H1 (cell line): ENCODE results near the gene TTC5. TPM values are rescaled to one million over a fixed set of nuclear protein-coding genes. Genes with fewer than 3 reads are reported as not detected.
"Not testable (repeated sequence)": the region's sequence is repeated elsewhere in the genome, so short reads cannot be mapped to it uniquely, and the experiment has no call there.

ENCODE experiments used
- CTCF ChIA-PET: fragments of 300-600 bp; sonication (Branson Sonifier 250); formaldehyde crosslinking; loops from one replicate; lab custom pipeline; 2021; ENCODE audit not compliant: partially characterized antibody; lab: Charles Lee
- POLR2A ChIA-PET: fragments of 300-600 bp; sonication (Branson Sonifier 250); formaldehyde crosslinking; loops from one replicate; lab custom pipeline; 2021; ENCODE audit warnings: inconsistent platforms; ENCODE audit not compliant: partially characterized antibody; lab: Charles Lee
- DNase-seq, 2 experiments: peaks; one replicate each; pipeline versions ENCODE4 v3.0.0 to v3.0.0-alpha.2; 2010 to 2022; ENCODE audit warnings: low spot score in 2 of 2, low read depth in 1 of 2, mixed read lengths in 1 of 2
- FAIRE-seq: peaks from 2 replicates; lab custom pipeline; 2011; peaks lifted over from hg19 to GRCh38; lab: Jason Lieb, UNC
- H2AFZ ChIP-seq: 2 replicates; pipeline ENCODE4 v1.8.1; 2012; ENCODE audit warnings: low read length, inconsistent platforms
- H2AK5ac ChIP-seq: 2 replicates; pipeline ENCODE4 v1.6.1; 2013; ENCODE audit warnings: low read depth, low read length
- H2BK120ac ChIP-seq: replicated peaks from 2 replicates; pipeline ENCODE3; 2013; ENCODE audit warnings: low read depth, low read length, inconsistent platforms
- H2BK12ac ChIP-seq: 2 replicates; pipeline ENCODE4 v1.6.1; 2013; ENCODE audit warnings: low read depth, low read length
- H2BK15ac ChIP-seq: 2 replicates; pipeline ENCODE4 v1.6.1; 2013; ENCODE audit warnings: low read length
- H2BK20ac ChIP-seq: 2 replicates; pipeline ENCODE4 v1.6.1; 2013; ENCODE audit warnings: low read length
- H2BK5ac ChIP-seq: 2 replicates; pipeline ENCODE4 v1.6.1; 2013; ENCODE audit warnings: low read depth, low read length
- H3K14ac ChIP-seq: 2 replicates; pipeline ENCODE4 v1.6.1; 2013; ENCODE audit warnings: inconsistent platforms; ENCODE audit not compliant: insufficient read length
- H3K18ac ChIP-seq: 2 replicates; pipeline ENCODE4 v1.6.1; 2013; ENCODE audit warnings: low read length; ENCODE audit errors: extremely low read depth
- H3K23ac ChIP-seq: 2 replicates; pipeline ENCODE4 v1.6.1; 2013; ENCODE audit warnings: inconsistent platforms; ENCODE audit not compliant: insufficient read length
- H3K23me2 ChIP-seq: 2 replicates; pipeline ENCODE4 v1.6.1; 2013; ENCODE audit warnings: low read depth, low read length
- H3K27ac ChIP-seq: 2 replicates; pipeline ENCODE4 v1.6.1; 2011; ENCODE audit warnings: low read depth, low read length, inconsistent platforms
- H3K27me3 ChIP-seq, 4 experiments: replicated peaks in 1 of 4; 1 replicate in 1 of 4; 2 replicates in 3 of 4; pipeline versions ENCODE4 v1.6.1 to v1.8.1; 2011 to 2013; ENCODE audit warnings: low read length in 3 of 4, mild to moderate bottlenecking in 3 of 4, inconsistent platforms in 2 of 4, mixed read lengths in 2 of 4, moderate library complexity in 1 of 4; ENCODE audit not compliant: control insufficient read depth in 3 of 4, insufficient read depth in 3 of 4; ENCODE audit errors: extremely low read depth in 1 of 4
- H3K36me3 ChIP-seq, 4 experiments: 2 replicates each; pipeline versions ENCODE4 v1.6.1 to v1.8.1; 2011 to 2013; ENCODE audit warnings: mild to moderate bottlenecking in 4 of 4, low read length in 3 of 4, moderate library complexity in 2 of 4, control low read depth in 1 of 4, inconsistent platforms in 1 of 4; ENCODE audit not compliant: insufficient read depth in 4 of 4, control insufficient read depth in 2 of 4
- H3K4ac ChIP-seq: replicated peaks from 2 replicates; pipeline ENCODE3; 2013; ENCODE audit warnings: low read length, low read depth, mixed read lengths, inconsistent platforms; ENCODE audit not compliant: insufficient read length
- H3K4me1 ChIP-seq, 4 experiments: replicated peaks in 1 of 4; 1 replicate in 1 of 4; 2 replicates in 3 of 4; pipeline versions ENCODE4 v1.6.1 to v1.8.1; 2011 to 2013; ENCODE audit warnings: low read length in 3 of 4, inconsistent platforms in 2 of 4, mixed read lengths in 1 of 4; ENCODE audit not compliant: insufficient read depth in 4 of 4, control insufficient read depth in 3 of 4
- H3K4me2 ChIP-seq, 2 experiments: 2 replicates each; pipeline versions ENCODE4 v1.6.1 to v1.8.1; 2011 to 2013; ENCODE audit warnings: low read depth in 2 of 2, low read length in 2 of 2, control low read depth in 1 of 2, inconsistent platforms in 1 of 2, mild to moderate bottlenecking in 1 of 2; ENCODE audit not compliant: insufficient read depth in 1 of 2
- H3K4me3 ChIP-seq, 4 experiments: fragments of 200-600, 300-600 bp in 1 of 4; sonication (generic), shearing (Covaris generic), sonication (Bioruptor Twin) in 1 of 4; 2 replicates each; pipeline versions ENCODE4 v1.5.1 to v1.8.1; 2011 to 2016; ENCODE audit warnings: low read length in 4 of 4, low read depth in 3 of 4, control low read depth in 2 of 4, inconsistent platforms in 2 of 4, mild to moderate bottlenecking in 2 of 4, mixed read lengths in 1 of 4, moderate library complexity in 1 of 4; ENCODE audit not compliant: insufficient read depth in 2 of 4; ENCODE audit errors: extremely low read depth in 1 of 4
- H3K56ac ChIP-seq: replicated peaks from 2 replicates; pipeline ENCODE3; 2013; ENCODE audit warnings: low read depth, mild to moderate bottlenecking, mixed read lengths, low read length, inconsistent platforms; ENCODE audit not compliant: insufficient read length
- H3K79me1 ChIP-seq: 2 replicates; pipeline ENCODE4 v1.6.1; 2013; ENCODE audit warnings: low read depth, low read length, control low read depth
- H3K79me2 ChIP-seq, 2 experiments: 2 replicates each; pipeline versions ENCODE4 v1.6.1 to v1.8.1; 2012 to 2013; ENCODE audit warnings: low read length in 2 of 2, mild to moderate bottlenecking in 2 of 2, inconsistent platforms in 1 of 2; ENCODE audit not compliant: insufficient read depth in 2 of 2, control insufficient read depth in 1 of 2
- H3K9ac ChIP-seq, 4 experiments: replicated peaks in 1 of 4; 1 replicate in 1 of 4; 2 replicates in 3 of 4; pipeline versions ENCODE4 v1.6.1 to v1.8.1; 2011 to 2013; ENCODE audit warnings: low read depth in 3 of 4, low read length in 3 of 4, control low read depth in 2 of 4, mild to moderate bottlenecking in 2 of 4, moderate library complexity in 2 of 4, inconsistent platforms in 1 of 4; ENCODE audit errors: extremely low read depth in 1 of 4
- H3K9me3 ChIP-seq, 2 experiments: 2 replicates each; pipeline versions ENCODE4 v1.6.1 to v1.8.1; 2012 to 2013; ENCODE audit warnings: mild to moderate bottlenecking in 2 of 2, moderate library complexity in 2 of 2, control low read depth in 1 of 2, inconsistent platforms in 1 of 2, low read depth in 1 of 2, low read length in 1 of 2, mixed read lengths in 1 of 2; ENCODE audit not compliant: insufficient read depth in 2 of 2
- H4K20me1 ChIP-seq, 2 experiments: replicated peaks in 1 of 2; 2 replicates each; pipeline versions ENCODE3 to v1.8.1; 2011 to 2013; ENCODE audit warnings: inconsistent platforms in 2 of 2, low read length in 2 of 2, mild to moderate bottlenecking in 1 of 2; ENCODE audit not compliant: insufficient read depth in 2 of 2, control insufficient read depth in 1 of 2
- H4K5ac ChIP-seq: 2 replicates; pipeline ENCODE4 v1.6.1; 2013; ENCODE audit warnings: low read length, low read depth, mixed read lengths, inconsistent platforms; ENCODE audit not compliant: insufficient read length
- H4K8ac ChIP-seq: 2 replicates; pipeline ENCODE4 v1.8.0; 2013; ENCODE audit warnings: mild to moderate bottlenecking, moderate library complexity, low read length, inconsistent platforms; ENCODE audit not compliant: insufficient read depth; ENCODE audit errors: extremely low read depth
- H4K91ac ChIP-seq: replicated peaks from 2 replicates; pipeline ENCODE3; 2013; ENCODE audit warnings: low read length, mixed read lengths, inconsistent platforms; ENCODE audit not compliant: insufficient read length
- CHD1 ChIP-seq: IDR thresholded peaks from 2 replicates; pipeline ENCODE4 v1.6.1; 2012; ENCODE audit warnings: low read depth, low read length, improper control_type of control experiment
- TAF1 ChIP-seq: IDR thresholded peaks from 2 replicates; pipeline ENCODE4 v1.6.1; 2011; ENCODE audit warnings: mild to moderate bottlenecking, low read depth, low read length
- WGBS, 2 experiments: shearing (Covaris generic) in 1 of 2; methylation state at CpG; one replicate each; pipeline versions ENCODE4 v1.1.6 to v1.1.7; 2013 to 2015; ENCODE audit warnings: low lambda C conversion rate in 2 of 2, mixed read lengths in 2 of 2, inconsistent platforms in 1 of 2, low coverage in 1 of 2, missing lambda C conversion rate in 1 of 2; ENCODE audit not compliant: insufficient replicate concordance in 2 of 2, insufficient coverage in 1 of 2, insufficient read length in 1 of 2; ENCODE audit errors: extremely low coverage in 1 of 2, missing lambda C conversion rate in 1 of 2; 5-methylcytosine and 5-hydroxymethylcytosine counted together
- polyA plus RNA-seq, 7 experiments: library from polyadenylated mRNA; depleted of rRNA in 3 of 7; stranded (reverse) in 5 of 7; unstranded in 2 of 7; fragments of >200 nt in 5 of 7; fragments of 200-250 nt in 2 of 7; gene quantifications; 1 replicate in 5 of 7; 2 replicates in 1 of 7; 4 replicates in 1 of 7; pipeline versions ENCODE4 v1.2.1 to v1.2.3, GENCODE V29; 2011 to 2013; ENCODE audit warnings: missing spikeins in 2 of 7, mixed read lengths in 2 of 7
- total RNA-seq: library from RNA; stranded (reverse); fragmentation: NEBNext Ultra II Directional; extraction: Animal tissue kit (Norgen Biotek cat#: 25700); gene quantifications from 2 replicates; pipeline ENCODE4 v1.2.1, GENCODE V29; 2021

The TTC5 gene
- total and polyA plus RNA-seq, 2 of the 8 experiments (the other 6 are each of a cell fraction or from before 2014, with no cell fraction given), result 9.1 to 18.0 TPM

- no peak overlapping the region for H3K4me3 ChIP-seq
- no peak overlapping the region for H3K9ac ChIP-seq
- no peak overlapping the region for H2AFZ ChIP-seq
- no peak overlapping the region for H4K8ac ChIP-seq
- POLR2A ChIA-PET, result no interaction called here
- no peak for TF ChIP-seq TAF1
- TF ChIP-seq CHD1, result no peak
- no peak overlapping the region for H3K4ac ChIP-seq
- H3K56ac ChIP-seq, result no peak overlapping the region
- H3K23ac ChIP-seq, result no peak overlapping the region
- no peaks in the 10 kb centered on the region for H3K36me3 ChIP-seq
- no peak overlapping the region for H4K91ac ChIP-seq
- no peaks in the 10 kb centered on the region for H3K79me1 ChIP-seq
- DNase-seq, result no peak
- H2BK15ac ChIP-seq, result no peak overlapping the region
- H3K27me3 ChIP-seq, result no peaks in the 10 kb centered on the region
- WGBS, 2 experiments, result 100% methylated on average over 2 of the region's 2 CpGs; no CpG with 5 or more reads in 1 of the 2 experiments
- CTCF ChIA-PET, result no interaction called here
- no peak overlapping the region for H2AK5ac ChIP-seq
- no peak overlapping the region for H3K18ac ChIP-seq
- peaks cover 22 to 24% of the 10 kb centered on the region in 2 experiments; a peak in 3 of 4 replicates for H3K9me3 ChIP-seq
- H2BK12ac ChIP-seq, result no peak overlapping the region
- no peak overlapping the region for H2BK5ac ChIP-seq
- FAIRE-seq, result no peak
- H2BK120ac ChIP-seq, result no peak overlapping the region
- no peaks in the 10 kb centered on the region for H4K20me1 ChIP-seq
- no peak overlapping the region for H3K27ac ChIP-seq
- H3K4me2 ChIP-seq, result no peak overlapping the region
- no peak overlapping the region for H2BK20ac ChIP-seq
- H3K79me2 ChIP-seq, result no peaks in the 10 kb centered on the region
- H3K23me2 ChIP-seq, result no peaks in the 10 kb centered on the region
- no peak overlapping the region for H3K14ac ChIP-seq
- H3K4me1 ChIP-seq, result no peaks in the 10 kb centered on the region
- no peak overlapping the region for H4K5ac ChIP-seq
Observed at GRCh38 chr14:20274062-20274461, 31.7 kb downstream of the TTC5 start.

GRCh38 chr14:20264361-20264760, 41.4 kb downstream of the TTC5 start:
- H3K56ac ChIP-seq, H3K27me3 ChIP-seq, H3K4me1 ChIP-seq, H3K14ac ChIP-seq, H4K5ac ChIP-seq, H3K79me1 ChIP-seq, H2BK15ac ChIP-seq, H4K20me1 ChIP-seq, H2BK12ac ChIP-seq, H2BK120ac ChIP-seq, DNase-seq, H3K9ac ChIP-seq, CTCF ChIA-PET, H3K4me3 ChIP-seq, H3K18ac ChIP-seq, H3K4ac ChIP-seq, H3K79me2 ChIP-seq, H3K36me3 ChIP-seq, H2AFZ ChIP-seq, H3K27ac ChIP-seq, H2BK5ac ChIP-seq, H3K23ac ChIP-seq, H3K23me2 ChIP-seq, FAIRE-seq, H2AK5ac ChIP-seq, H3K4me2 ChIP-seq, H4K8ac ChIP-seq, H2BK20ac ChIP-seq, H4K91ac ChIP-seq: not testable (repeated sequence)
- WGBS, 2 experiments, result 85% methylated on average over 5 of the region's 5 CpGs; no CpG with 5 or more reads in 1 of the 2 experiments
- POLR2A ChIA-PET, result interaction anchor here (0.6 kb wide), 1 partner anchor 197 kb away, joined by 3 read pairs; the partner anchor contains the start of gene PIP4P1
- 0 out of 4 replicates have a peak, but pooled peaks cover 3 to 11% of the 10 kb centered on the region in 2 experiments for H3K9me3 ChIP-seq
